H1 (cell line): ENCODE measurements around the gene IDUA. TPM values are rescaled to one million over a fixed set of nuclear protein-coding genes. Genes with fewer than 3 reads are reported as not detected.

Experiments
- CTCF ChIA-PET: fragments of 300-600 bp; sonication (Branson Sonifier 250); formaldehyde crosslinking; loops from one replicate; lab custom pipeline; 2021; ENCODE audit not compliant: partially characterized antibody; lab: Charles Lee
- POLR2A ChIA-PET: fragments of 300-600 bp; sonication (Branson Sonifier 250); formaldehyde crosslinking; loops from one replicate; lab custom pipeline; 2021; ENCODE audit warnings: inconsistent platforms; ENCODE audit not compliant: partially characterized antibody; lab: Charles Lee
- DNase-seq, 2 experiments: peaks; one replicate each; pipeline versions ENCODE4 v3.0.0 to v3.0.0-alpha.2; 2010 to 2022; ENCODE audit warnings: low spot score in 2 of 2, low read depth in 1 of 2, mixed read lengths in 1 of 2
- FAIRE-seq: peaks from 2 replicates; lab custom pipeline; 2011; peaks lifted over from hg19 to GRCh38; lab: Jason Lieb, UNC
- H2AFZ ChIP-seq: 2 replicates; pipeline ENCODE4 v1.8.1; 2012; ENCODE audit warnings: low read length, inconsistent platforms
- H2AK5ac ChIP-seq: 2 replicates; pipeline ENCODE4 v1.6.1; 2013; ENCODE audit warnings: low read depth, low read length
- H2BK120ac ChIP-seq: replicated peaks from 2 replicates; pipeline ENCODE3; 2013; ENCODE audit warnings: low read depth, low read length, inconsistent platforms
- H2BK12ac ChIP-seq: 2 replicates; pipeline ENCODE4 v1.6.1; 2013; ENCODE audit warnings: low read depth, low read length
- H2BK15ac ChIP-seq: 2 replicates; pipeline ENCODE4 v1.6.1; 2013; ENCODE audit warnings: low read length
- H2BK20ac ChIP-seq: 2 replicates; pipeline ENCODE4 v1.6.1; 2013; ENCODE audit warnings: low read length
- H2BK5ac ChIP-seq: 2 replicates; pipeline ENCODE4 v1.6.1; 2013; ENCODE audit warnings: low read depth, low read length
- H3K14ac ChIP-seq: 2 replicates; pipeline ENCODE4 v1.6.1; 2013; ENCODE audit warnings: inconsistent platforms; ENCODE audit not compliant: insufficient read length
- H3K18ac ChIP-seq: 2 replicates; pipeline ENCODE4 v1.6.1; 2013; ENCODE audit warnings: low read length; ENCODE audit errors: extremely low read depth
- H3K23ac ChIP-seq: 2 replicates; pipeline ENCODE4 v1.6.1; 2013; ENCODE audit warnings: inconsistent platforms; ENCODE audit not compliant: insufficient read length
- H3K23me2 ChIP-seq: 2 replicates; pipeline ENCODE4 v1.6.1; 2013; ENCODE audit warnings: low read depth, low read length
- H3K27ac ChIP-seq: 2 replicates; pipeline ENCODE4 v1.6.1; 2011; ENCODE audit warnings: low read depth, low read length, inconsistent platforms
- H3K27me3 ChIP-seq, 4 experiments: replicated peaks in 1 of 4; 1 replicate in 1 of 4; 2 replicates in 3 of 4; pipeline versions ENCODE4 v1.6.1 to v1.8.1; 2011 to 2013; ENCODE audit warnings: low read length in 3 of 4, mild to moderate bottlenecking in 3 of 4, inconsistent platforms in 2 of 4, mixed read lengths in 2 of 4, moderate library complexity in 1 of 4; ENCODE audit not compliant: control insufficient read depth in 3 of 4, insufficient read depth in 3 of 4; ENCODE audit errors: extremely low read depth in 1 of 4
- H3K36me3 ChIP-seq, 4 experiments: 2 replicates each; pipeline versions ENCODE4 v1.6.1 to v1.8.1; 2011 to 2013; ENCODE audit warnings: mild to moderate bottlenecking in 4 of 4, low read length in 3 of 4, moderate library complexity in 2 of 4, control low read depth in 1 of 4, inconsistent platforms in 1 of 4; ENCODE audit not compliant: insufficient read depth in 4 of 4, control insufficient read depth in 2 of 4
- H3K4ac ChIP-seq: replicated peaks from 2 replicates; pipeline ENCODE3; 2013; ENCODE audit warnings: low read length, low read depth, mixed read lengths, inconsistent platforms; ENCODE audit not compliant: insufficient read length
- H3K4me1 ChIP-seq, 4 experiments: replicated peaks in 1 of 4; 1 replicate in 1 of 4; 2 replicates in 3 of 4; pipeline versions ENCODE4 v1.6.1 to v1.8.1; 2011 to 2013; ENCODE audit warnings: low read length in 3 of 4, inconsistent platforms in 2 of 4, mixed read lengths in 1 of 4; ENCODE audit not compliant: insufficient read depth in 4 of 4, control insufficient read depth in 3 of 4
- H3K4me2 ChIP-seq, 2 experiments: 2 replicates each; pipeline versions ENCODE4 v1.6.1 to v1.8.1; 2011 to 2013; ENCODE audit warnings: low read depth in 2 of 2, low read length in 2 of 2, control low read depth in 1 of 2, inconsistent platforms in 1 of 2, mild to moderate bottlenecking in 1 of 2; ENCODE audit not compliant: insufficient read depth in 1 of 2
- H3K4me3 ChIP-seq, 4 experiments: fragments of 200-600, 300-600 bp in 1 of 4; sonication (generic), shearing (Covaris generic), sonication (Bioruptor Twin) in 1 of 4; 2 replicates each; pipeline versions ENCODE4 v1.5.1 to v1.8.1; 2011 to 2016; ENCODE audit warnings: low read length in 4 of 4, low read depth in 3 of 4, control low read depth in 2 of 4, inconsistent platforms in 2 of 4, mild to moderate bottlenecking in 2 of 4, mixed read lengths in 1 of 4, moderate library complexity in 1 of 4; ENCODE audit not compliant: insufficient read depth in 2 of 4; ENCODE audit errors: extremely low read depth in 1 of 4
- H3K56ac ChIP-seq: replicated peaks from 2 replicates; pipeline ENCODE3; 2013; ENCODE audit warnings: low read depth, mild to moderate bottlenecking, mixed read lengths, low read length, inconsistent platforms; ENCODE audit not compliant: insufficient read length
- H3K79me1 ChIP-seq: 2 replicates; pipeline ENCODE4 v1.6.1; 2013; ENCODE audit warnings: low read depth, low read length, control low read depth
- H3K79me2 ChIP-seq, 2 experiments: 2 replicates each; pipeline versions ENCODE4 v1.6.1 to v1.8.1; 2012 to 2013; ENCODE audit warnings: low read length in 2 of 2, mild to moderate bottlenecking in 2 of 2, inconsistent platforms in 1 of 2; ENCODE audit not compliant: insufficient read depth in 2 of 2, control insufficient read depth in 1 of 2
- H3K9ac ChIP-seq, 4 experiments: replicated peaks in 1 of 4; 1 replicate in 1 of 4; 2 replicates in 3 of 4; pipeline versions ENCODE4 v1.6.1 to v1.8.1; 2011 to 2013; ENCODE audit warnings: low read depth in 3 of 4, low read length in 3 of 4, control low read depth in 2 of 4, mild to moderate bottlenecking in 2 of 4, moderate library complexity in 2 of 4, inconsistent platforms in 1 of 4; ENCODE audit errors: extremely low read depth in 1 of 4
- H3K9me3 ChIP-seq, 2 experiments: 2 replicates each; pipeline versions ENCODE4 v1.6.1 to v1.8.1; 2012 to 2013; ENCODE audit warnings: mild to moderate bottlenecking in 2 of 2, moderate library complexity in 2 of 2, control low read depth in 1 of 2, inconsistent platforms in 1 of 2, low read depth in 1 of 2, low read length in 1 of 2, mixed read lengths in 1 of 2; ENCODE audit not compliant: insufficient read depth in 2 of 2
- H4K20me1 ChIP-seq, 2 experiments: replicated peaks in 1 of 2; 2 replicates each; pipeline versions ENCODE3 to v1.8.1; 2011 to 2013; ENCODE audit warnings: inconsistent platforms in 2 of 2, low read length in 2 of 2, mild to moderate bottlenecking in 1 of 2; ENCODE audit not compliant: insufficient read depth in 2 of 2, control insufficient read depth in 1 of 2
- H4K5ac ChIP-seq: 2 replicates; pipeline ENCODE4 v1.6.1; 2013; ENCODE audit warnings: low read length, low read depth, mixed read lengths, inconsistent platforms; ENCODE audit not compliant: insufficient read length
- H4K8ac ChIP-seq: 2 replicates; pipeline ENCODE4 v1.8.0; 2013; ENCODE audit warnings: mild to moderate bottlenecking, moderate library complexity, low read length, inconsistent platforms; ENCODE audit not compliant: insufficient read depth; ENCODE audit errors: extremely low read depth
- H4K91ac ChIP-seq: replicated peaks from 2 replicates; pipeline ENCODE3; 2013; ENCODE audit warnings: low read length, mixed read lengths, inconsistent platforms; ENCODE audit not compliant: insufficient read length
- ASH2L ChIP-seq: fragments of 200-600, 300-600 bp; sonication (generic); IDR thresholded peaks from one replicate; pipeline ENCODE4 v1.7.1; 2017; ENCODE audit warnings: low read length
- BACH1 ChIP-seq: IDR thresholded peaks from 2 replicates; pipeline ENCODE4 v1.6.1; 2012; ENCODE audit warnings: low read length, improper control_type of control experiment
- CREB1 ChIP-seq: IDR thresholded peaks from 2 replicates; pipeline ENCODE4 v1.6.1; 2012; ENCODE audit warnings: inconsistent platforms
- E2F6 ChIP-seq: IDR thresholded peaks from 2 replicates; pipeline ENCODE4 v1.6.1; 2012; ENCODE audit warnings: inconsistent platforms
- KDM4A ChIP-seq: IDR thresholded peaks from one replicate; pipeline ENCODE4 v1.7.1; 2012; ENCODE audit warnings: low read depth, mild to moderate bottlenecking, moderate library complexity, low read length, inconsistent platforms; ENCODE audit not compliant: severe bottlenecking
- NRF1 ChIP-seq: IDR thresholded peaks from 2 replicates; pipeline ENCODE4 v1.6.1; 2011; ENCODE audit warnings: mild to moderate bottlenecking, low read depth, low read length, improper control_type of control experiment
- RNF2 ChIP-seq: fragments of 200-900, 300-1000 bp; sonication (generic); IDR thresholded peaks from 2 replicates; pipeline ENCODE4 v1.7.1; 2016; ENCODE audit warnings: borderline replicate concordance, low read depth, mild to moderate bottlenecking, antibody characterized with exemption, low read length; ENCODE audit not compliant: poor library complexity, severe bottlenecking; ENCODE audit errors: missing control alignments
- SIRT6 ChIP-seq: IDR thresholded peaks from one replicate; pipeline ENCODE4 v1.7.1; 2012; ENCODE audit warnings: low read length, inconsistent platforms
- SP1 ChIP-seq: IDR thresholded peaks from 2 replicates; pipeline ENCODE4 v1.6.1; 2011; ENCODE audit warnings: low read depth, low read length
- SP4 ChIP-seq: IDR thresholded peaks from 2 replicates; pipeline ENCODE4 v1.6.1; 2012; ENCODE audit warnings: low read length, inconsistent platforms
- WGBS, 2 experiments: shearing (Covaris generic) in 1 of 2; methylation state at CpG; one replicate each; pipeline versions ENCODE4 v1.1.6 to v1.1.7; 2013 to 2015; ENCODE audit warnings: low lambda C conversion rate in 2 of 2, mixed read lengths in 2 of 2, inconsistent platforms in 1 of 2, low coverage in 1 of 2, missing lambda C conversion rate in 1 of 2; ENCODE audit not compliant: insufficient replicate concordance in 2 of 2, insufficient coverage in 1 of 2, insufficient read length in 1 of 2; ENCODE audit errors: extremely low coverage in 1 of 2, missing lambda C conversion rate in 1 of 2; 5-methylcytosine and 5-hydroxymethylcytosine counted together
- polyA plus RNA-seq, 7 experiments: library from polyadenylated mRNA; depleted of rRNA in 3 of 7; stranded (reverse) in 5 of 7; unstranded in 2 of 7; fragments of >200 nt in 5 of 7; fragments of 200-250 nt in 2 of 7; gene quantifications; 1 replicate in 5 of 7; 2 replicates in 1 of 7; 4 replicates in 1 of 7; pipeline versions ENCODE4 v1.2.1 to v1.2.3, GENCODE V29; 2011 to 2013; ENCODE audit warnings: missing spikeins in 2 of 7, mixed read lengths in 2 of 7
- total RNA-seq: library from RNA; stranded (reverse); fragmentation: NEBNext Ultra II Directional; extraction: Animal tissue kit (Norgen Biotek cat#: 25700); gene quantifications from 2 replicates; pipeline ENCODE4 v1.2.1, GENCODE V29; 2021

IDUA gene
- total and polyA plus RNA-seq, 2 of the 8 experiments (the other 6 are each of a cell fraction or from before 2014, with no cell fraction given), result 2.8 to 4.8 TPM

DNA sequence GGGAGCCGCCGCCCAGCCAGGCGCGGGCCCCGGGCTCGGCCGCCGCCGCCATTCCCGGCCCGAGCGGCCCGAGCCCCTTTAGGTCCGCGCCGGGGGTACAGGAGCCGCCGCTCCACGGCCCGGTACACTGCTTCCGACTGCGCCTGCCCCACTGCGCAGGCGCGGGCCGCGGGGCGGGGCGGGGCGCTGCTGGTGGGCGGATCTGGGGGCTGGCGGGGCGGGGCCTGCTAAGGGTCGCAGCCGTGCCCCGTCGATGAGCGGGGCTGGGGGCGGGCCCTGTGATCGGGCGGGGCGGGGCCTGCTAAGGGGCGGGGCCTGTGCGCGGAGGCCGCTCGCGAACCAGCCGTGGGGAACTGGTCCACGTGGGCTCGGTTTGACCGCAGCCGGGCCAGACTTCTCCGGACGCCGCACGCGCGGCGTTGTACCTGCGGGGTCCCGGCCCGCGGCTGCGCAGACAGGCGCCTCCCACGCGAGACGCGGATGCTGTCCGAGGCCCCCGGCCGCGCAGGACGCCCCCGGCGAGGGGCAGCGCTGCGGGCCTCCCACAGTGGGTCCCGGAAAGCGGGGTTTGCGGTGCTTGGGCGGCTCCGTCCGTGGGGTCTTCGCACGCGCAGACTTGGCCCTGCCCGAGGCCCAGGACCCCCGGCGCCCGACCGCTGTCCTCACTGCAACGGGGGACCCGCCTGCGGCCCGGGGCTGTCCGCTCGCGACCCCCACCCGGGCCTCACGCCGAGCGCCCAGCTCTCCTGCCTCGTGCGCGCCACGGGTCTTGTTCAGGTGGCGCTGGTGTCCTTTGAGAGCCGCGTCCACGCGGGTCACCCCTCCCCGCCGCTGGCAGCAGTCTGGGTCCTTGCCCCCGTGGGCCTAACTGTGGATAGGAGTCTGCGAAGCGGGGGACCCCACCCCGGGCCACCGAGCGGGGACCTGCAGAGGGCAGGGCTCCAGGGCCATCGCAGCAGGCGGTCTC, 13.1 kb upstream of the IDUA start, which contains the start of gene DGKQ:
Gene DGKQ (minus strand): TSS at position 139 of the 967 bp plus-strand sequence. CDS start 87 bp downstream, at position 52.
- Histone ChIP-seq H4K91ac (no peak within 1 kb of the TSS), H3K79me1 (no peaks in the 10 kb centered on the region), H3K23me2 (peaks cover 5% of the 10 kb centered on the region; the same call in 1 of the 2 replicates), H2BK20ac (no peak within 1 kb of the TSS), H3K9ac (peak within 1 kb of the TSS in 1 of 4 experiments; percentile 65; a peak in 1 of 7 replicates), H2AK5ac (no peak within 1 kb of the TSS; the same call in 1 of the 2 replicates), H3K4me2 (peak within 1 kb of the TSS; percentile 77 to 95), H2BK5ac (no peak within 1 kb of the TSS), H3K36me3 (no peaks in the 10 kb centered on the region), H4K20me1 (peaks cover 6 to 13% of the 10 kb centered on the region in 2 experiments), H2BK15ac (no peak within 1 kb of the TSS), H2AFZ (no peak within 1 kb of the TSS; the same call in 1 of the 2 replicates), H3K18ac (no peak within 1 kb of the TSS; the same call in 1 of the 2 replicates), H3K27ac (no peak within 1 kb of the TSS), H3K27me3 (peaks cover 0 to 33% (median 24%) of the 10 kb centered on the region in 4 experiments; a peak in 5 of 7 replicates), H4K5ac (peak within 1 kb of the TSS; percentile 43), H2BK120ac (no peak within 1 kb of the TSS), H4K8ac (peak within 1 kb of the TSS; percentile 85), H3K23ac (no peak within 1 kb of the TSS), H3K4ac (no peak within 1 kb of the TSS), H3K56ac (no peak within 1 kb of the TSS), H3K79me2 (no peaks in the 10 kb centered on the region), H3K14ac (no peak within 1 kb of the TSS), H3K4me3 (peak within 1 kb of the TSS; percentile 51 to 80 (median 64)), H3K9me3 (peaks cover 5 to 11% of the 10 kb centered on the region in 2 experiments; a peak in 1 of 4 replicates), H3K4me1 (peaks cover 0 to 6% (median 2%) of the 10 kb centered on the region in 4 experiments; a peak in 3 of 7 replicates), H2BK12ac (no peak within 1 kb of the TSS)
- FAIRE-seq (no peak), DNase-seq (peak in 1 of 2 experiments; percentile 90)
- ChIA-PET POLR2A (no interaction called here), CTCF (no interaction called here)
- WGBS, 2 experiments, result 35% methylated on average over 37 of the region's 123 CpGs; no CpG with 5 or more reads in 1 of the 2 experiments
- 0 out of 2 replicates have a peak, but pooled peaks have one; percentile 29 for TF ChIP-seq CREB1
- no peak for TF ChIP-seq ASH2L
- TF ChIP-seq BACH1, result peak; percentile 59
- peak; percentile 87 for TF ChIP-seq KDM4A
- no peak for TF ChIP-seq SIRT6
- TF ChIP-seq NRF1, result peak; percentile 72
- 0 out of 2 replicates have a peak, but pooled peaks have one; percentile 11 for TF ChIP-seq SP4
- TF ChIP-seq RNF2, result no peak
- TF ChIP-seq SP1, result no peak
- no peak for TF ChIP-seq E2F6
